A549 treated with ZK216348 at 1 μM for 4 hours (cell line): ENCODE measurements around the gene SEMA7A. TPM values are rescaled to one million over a fixed set of nuclear protein-coding genes. Genes with fewer than 3 reads are reported as not detected.

Experiments
- total RNA-seq: library from RNA; stranded (reverse); fragments of 200-300 nt; extraction: Qiagen RNA extraction; gene quantifications from 5 replicates; pipeline ENCODE4 v1.2.3, GENCODE V29; 2022; ENCODE audit warnings: low read depth

Gene SEMA7A
- 1.9 to 2.7 TPM (median 2.1 TPM) in 5 replicates for total RNA-seq

GRCh38 chr15:74433592-74434262 is at the start of gene SEMA7A:
Gene SEMA7A, minus strand, starts transcription at chr15:74433958. Its CDS starts 40 bp downstream, at chr15:74433918.

GRCh38 chr15:74460871-74461846 is 27.4 kb upstream of the SEMA7A start, which contains the start of gene UBL7:
Gene UBL7, minus strand, starts transcription at chr15:74461160. Its CDS starts 2,293 bp downstream, at chr15:74458867.

GRCh38 chr15:74367296-74367854 is 66.4 kb downstream of the SEMA7A start, which contains the start of gene CYP11A1:
Gene CYP11A1, minus strand, starts transcription at chr15:74367646. Its CDS starts 61 bp downstream, at chr15:74367585.

Other genes starting within 250 kb of the SEMA7A start
- gene STRA6, start 231.2 kb downstream of the SEMA7A start, total RNA-seq, result 39.9 to 95.5 TPM (median 71.4 TPM) in 5 replicates
- gene CCDC33, start 197.6 kb downstream of the SEMA7A start, total RNA-seq, result 5.7 to 8.6 TPM (median 7.2 TPM) in 5 replicates
- gene CYP11A1, start 66.3 kb downstream of the SEMA7A start, total RNA-seq, result not detected in 5 replicates
- 38.8 to 45.0 TPM (median 42.4 TPM) in 5 replicates for gene UBL7, start 27.2 kb upstream of the SEMA7A start, total RNA-seq
- 3.2 to 4.5 TPM (median 3.8 TPM) in 5 replicates for gene ARID3B, start 107.3 kb upstream of the SEMA7A start, total RNA-seq
- 35.2 to 40.6 TPM (median 36.7 TPM) in 5 replicates for gene CLK3, start 181.9 kb upstream of the SEMA7A start, total RNA-seq